SH-SY5Y (cell line): ENCODE results near the gene THSD4.

Source experiments
- GATA2 ChIP-seq: IDR thresholded peaks from 2 replicates; pipeline ENCODE4 v1.6.1; 2011; ENCODE audit warnings: mild to moderate bottlenecking, low read depth, low read length
- GATA3 ChIP-seq: IDR thresholded peaks from 2 replicates; pipeline ENCODE4 v1.6.1; 2011; ENCODE audit warnings: low read depth, mild to moderate bottlenecking, low read length, moderate library complexity

DNA sequence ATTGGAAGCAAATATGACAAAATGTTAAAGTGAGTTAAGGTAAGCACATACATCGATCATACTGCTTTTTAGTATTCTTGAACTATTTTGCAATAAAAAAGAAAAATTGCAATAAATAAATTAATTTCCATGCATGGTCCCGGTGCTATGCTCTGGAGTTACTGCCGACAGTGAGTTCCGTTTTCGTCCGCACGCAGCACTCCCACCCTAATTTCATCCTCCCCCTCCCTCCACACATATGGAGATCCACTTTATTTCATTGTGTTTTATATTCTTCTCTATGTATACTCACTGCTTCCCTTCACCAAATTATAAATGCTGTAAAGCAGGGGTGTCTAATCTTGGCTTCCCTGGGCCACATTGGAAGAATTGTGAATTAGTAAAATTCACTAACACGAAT lies 247.3 kb downstream of the THSD4 start:
- no peak for TF ChIP-seq GATA3
- no peak for TF ChIP-seq GATA2
